Right lobe of liver (tissue), 4 donors: Measurements from ENCODE around the gene DOCK1.

Source experiments
- CTCF ChIP-seq, 4 donors: fragments of 200-600 bp in 3 of 4; fragments of 450-650 bp in 1 of 4; IDR thresholded peaks; one replicate each; pipeline versions ENCODE4 v1.5.1 to v1.8.0; 2016 to 2022; ENCODE audit warnings: antibody characterized with exemption in 4 of 4, mild to moderate bottlenecking in 2 of 4
- POLR2A ChIP-seq: fragments of 450-650 bp; IDR thresholded peaks from one replicate; pipeline ENCODE4 v1.6.1; 2017; ENCODE audit warnings: antibody characterized with exemption, mild to moderate bottlenecking
- donor health status: DM: no; HTN: no; CAD: no.
- donor health status: DM: no; HTN: no; CAD: no.
- donor health status: DM: no; HTN: yes; CAD: no.

- no peak for TF ChIP-seq CTCF (IDR thresholded peaks at IDR 0.05)
- TF ChIP-seq POLR2A, result no peak
Measured at GRCh38 chr10:127275793-127276450, 370.7 kb downstream of the DOCK1 start.
